ENCODE measurements around the gene HNF1B.

GRCh38 chr17:37674511-37674910, 70.3 kb downstream of the HNF1B start:
- TF ChIP-seq CTCF (IDR thresholded peaks at IDR 0.05; ENCODE audit: low read depth, low read length, missing input control) (no peak), RAD21 (IDR thresholded peaks at IDR 0.05) (no peak), TAF1 (conservative IDR thresholded peaks at IDR 0.05) (no peak), JUND (IDR thresholded peaks at IDR 0.05) (no peak), YY1 (IDR thresholded peaks at IDR 0.05) (no peak), REST (IDR thresholded peaks at IDR 0.05) (no peak), ATF3 (IDR thresholded peaks at IDR 0.05) (no peak), EGR1 (IDR thresholded peaks at IDR 0.05; ENCODE audit: low read depth in 2 of 2) (no peak), RXRA (IDR thresholded peaks at IDR 0.05) (no peak), HNF4G (IDR thresholded peaks at IDR 0.05) (no peak), SP1 (IDR thresholded peaks at IDR 0.05) (no peak), GABPA (IDR thresholded peaks at IDR 0.05 in 1 of 2, conservative IDR thresholded peaks at IDR 0.05 in 1 of 2) (no peak)
- TF ChIP-seq, protein P1, sequence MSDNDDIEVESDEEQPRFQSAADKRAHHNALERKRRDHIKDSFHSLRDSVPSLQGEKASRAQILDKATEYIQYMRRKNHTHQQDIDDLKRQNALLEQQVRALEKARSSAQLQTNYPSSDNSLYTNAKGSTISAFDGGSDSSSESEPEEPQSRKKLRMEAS (IDR thresholded peaks at IDR 0.05): no peak
- TF ChIP-seq, protein P2, sequence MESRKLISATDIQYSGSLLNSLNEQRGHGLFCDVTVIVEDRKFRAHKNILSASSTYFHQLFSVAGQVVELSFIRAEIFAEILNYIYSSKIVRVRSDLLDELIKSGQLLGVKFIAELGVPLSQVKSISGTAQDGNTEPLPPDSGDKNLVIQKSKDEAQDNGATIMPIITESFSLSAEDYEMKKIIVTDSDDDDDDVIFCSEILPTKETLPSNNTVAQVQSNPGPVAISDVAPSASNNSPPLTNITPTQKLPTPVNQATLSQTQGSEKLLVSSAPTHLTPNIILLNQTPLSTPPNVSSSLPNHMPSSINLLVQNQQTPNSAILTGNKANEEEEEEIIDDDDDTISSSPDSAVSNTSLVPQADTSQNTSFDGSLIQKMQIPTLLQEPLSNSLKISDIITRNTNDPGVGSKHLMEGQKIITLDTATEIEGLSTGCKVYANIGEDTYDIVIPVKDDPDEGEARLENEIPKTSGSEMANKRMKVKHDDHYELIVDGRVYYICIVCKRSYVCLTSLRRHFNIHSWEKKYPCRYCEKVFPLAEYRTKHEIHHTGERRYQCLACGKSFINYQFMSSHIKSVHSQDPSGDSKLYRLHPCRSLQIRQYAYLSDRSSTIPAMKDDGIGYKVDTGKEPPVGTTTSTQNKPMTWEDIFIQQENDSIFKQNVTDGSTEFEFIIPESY (IDR thresholded peaks at IDR 0.05): no peak
